Measurements from ENCODE around the gene GRIPAP1. TPM values are rescaled to one million over a fixed set of nuclear protein-coding genes. Genes with fewer than 3 reads are reported as not detected.

Gene GRIPAP1
- total RNA-seq, 2 donors from 2014 or later: 9.6 to 16.0 TPM

GRCh38 chrX:49000636-49001035, 1.4 kb downstream of the GRIPAP1 start:
- Histone ChIP-seq H3K9me3 (no peaks in the 10 kb centered on the region), H3K4me1 (peaks cover 0 to 7% of the 10 kb centered on the region in 2 donors), H3K27ac (no peak overlapping the region), H3K4me3 (no peak overlapping the region), H3K27me3 (no peaks in the 10 kb centered on the region), H3K36me3 (no peaks in the 10 kb centered on the region)
- no peak for DNase-seq (ENCODE audit: low spot score)
- TF ChIP-seq CTCF (IDR thresholded peaks at IDR 0.05): no peak

- Histone ChIP-seq H3K27ac (no peak overlapping the region), H3K4me1 (peaks cover 0 to 7% of the 10 kb centered on the region in 2 donors), H3K36me3 (no peaks in the 10 kb centered on the region), H3K27me3 (no peaks in the 10 kb centered on the region), H3K4me3 (no peak overlapping the region), H3K9me3 (no peaks in the 10 kb centered on the region)
- no peak for TF ChIP-seq CTCF (IDR thresholded peaks at IDR 0.05)
- DNase-seq (ENCODE audit: low spot score): no peak
These were observed 3.0 kb downstream of the GRIPAP1 start for GRCh38 chrX:48999030-48999429.

GRCh38 chrX:48998391-48998790, 3.7 kb downstream of the GRIPAP1 start:
- no peak for DNase-seq (ENCODE audit: low spot score)
- Histone ChIP-seq H3K27me3 (no peaks in the 10 kb centered on the region), H3K4me3 (no peak overlapping the region), H3K27ac (no peak overlapping the region), H3K9me3 (no peaks in the 10 kb centered on the region), H3K36me3 (no peaks in the 10 kb centered on the region), H3K4me1 (peaks cover 0 to 7% of the 10 kb centered on the region in 2 donors)
- TF ChIP-seq CTCF (IDR thresholded peaks at IDR 0.05): no peak

- H3K27me3 ChIP-seq: no peaks in the 10 kb centered on the region
- H3K4me1 ChIP-seq: peaks cover 0 to 7% of the 10 kb centered on the region in 2 donors
- H3K27ac ChIP-seq: no peak overlapping the region
- no peaks in the 10 kb centered on the region for H3K9me3 ChIP-seq
- H3K36me3 ChIP-seq: no peaks in the 10 kb centered on the region
- no peak for DNase-seq (ENCODE audit: low spot score)
- no peak overlapping the region for H3K4me3 ChIP-seq
- no peak for TF ChIP-seq CTCF (IDR thresholded peaks at IDR 0.05)
These were observed 4.2 kb downstream of the GRIPAP1 start for GRCh38 chrX:48997865-48998264.

GRCh38 chrX:48997455-48997854, 4.6 kb downstream of the GRIPAP1 start:
- H3K4me3 ChIP-seq: no peak overlapping the region
- no peak for DNase-seq (ENCODE audit: low spot score)
- H3K4me1 ChIP-seq: peaks cover 0 to 7% of the 10 kb centered on the region in 2 donors
- no peak for TF ChIP-seq CTCF (IDR thresholded peaks at IDR 0.05)
- no peaks in the 10 kb centered on the region for H3K27me3 ChIP-seq
- no peak overlapping the region for H3K27ac ChIP-seq
- no peaks in the 10 kb centered on the region for H3K9me3 ChIP-seq
- no peaks in the 10 kb centered on the region for H3K36me3 ChIP-seq

GRCh38 chrX:48996969-48997368, 5.1 kb downstream of the GRIPAP1 start:
- Histone ChIP-seq H3K4me3 (no peak overlapping the region), H3K27ac (no peak overlapping the region), H3K27me3 (no peaks in the 10 kb centered on the region), H3K36me3 (no peaks in the 10 kb centered on the region), H3K9me3 (no peaks in the 10 kb centered on the region), H3K4me1 (peaks cover 0 to 7% of the 10 kb centered on the region in 2 donors)
- TF ChIP-seq CTCF (IDR thresholded peaks at IDR 0.05): no peak
- no peak for DNase-seq (ENCODE audit: low spot score)
